NCI-H748 treated with DMSO at 0.1 percent for 48 hours (cell line): ENCODE measurements around the gene TMCO1.
"Not testable (repeated sequence)": the region's sequence is repeated elsewhere in the genome, so short reads cannot be mapped to it uniquely, and the experiment has no call there.

Experiments
- DNase-seq: peaks from one replicate; lab custom pipeline; 2025; lab: John Stamatoyannopoulos, UW

TMCO1 gene

GRCh38 chr1:165747632-165748447 lies 20.8 kb downstream of the TMCO1 start:
- DNase-seq: no peak

- not testable (repeated sequence) for DNase-seq
Observed at GRCh38 chr1:165744913-165745312, 23.8 kb downstream of the TMCO1 start.

- no peak for DNase-seq
Observed at GRCh38 chr1:165742194-165742593, 26.5 kb downstream of the TMCO1 start.

- DNase-seq: no peak
Observed at GRCh38 chr1:165738794-165739193, 29.9 kb downstream of the TMCO1 start.

GRCh38 chr1:165737196-165737595 lies 31.5 kb downstream of the TMCO1 start:
- no peak for DNase-seq

GRCh38 chr1:165734906-165735305 lies 33.8 kb downstream of the TMCO1 start:
- DNase-seq: no peak

GRCh38 chr1:165726841-165727240 lies 41.8 kb downstream of the TMCO1 start:
- DNase-seq: no peak

- DNase-seq: no peak
Observed at GRCh38 chr1:165726169-165726568, 42.5 kb downstream of the TMCO1 start.

GRCh38 chr1:165717918-165718515 lies 50.7 kb downstream of the TMCO1 start:
- DNase-seq: peak; percentile 28

GRCh38 chr1:165716265-165717051 lies 52.2 kb downstream of the TMCO1 start:
- not testable (repeated sequence) for DNase-seq

- DNase-seq: no peak
Observed at GRCh38 chr1:165712764-165713163, 55.9 kb downstream of the TMCO1 start.

GRCh38 chr1:165707984-165708706 lies 60.5 kb downstream of the TMCO1 start:
- no peak for DNase-seq

- DNase-seq: no peak
Observed at GRCh38 chr1:165703648-165704047, 65.0 kb downstream of the TMCO1 start.

GRCh38 chr1:165701922-165702321 lies 66.7 kb downstream of the TMCO1 start:
- not testable (repeated sequence) for DNase-seq

GRCh38 chr1:165699577-165699976 lies 69.1 kb downstream of the TMCO1 start:
- no peak for DNase-seq

- DNase-seq: no peak
Observed at GRCh38 chr1:165698761-165699052, 70.0 kb downstream of the TMCO1 start.

GRCh38 chr1:165697881-165698760 lies 70.5 kb downstream of the TMCO1 start, which contains the start of gene ALDH9A1:
ALDH9A1 (minus strand) TSS chr1:165698562; CDS start chr1:165698558, 4 bp downstream.
- DNase-seq: peak; percentile 83

GRCh38 chr1:165697491-165697880 lies 71.2 kb downstream of the TMCO1 start:
- no peak for DNase-seq

- no peak for DNase-seq
Observed at GRCh38 chr1:165696625-165697100, 72.0 kb downstream of the TMCO1 start.

GRCh38 chr1:165695031-165695430 lies 73.6 kb downstream of the TMCO1 start:
- DNase-seq: no peak

- DNase-seq: no peak
Observed at GRCh38 chr1:165688046-165688445, 80.6 kb downstream of the TMCO1 start.
